ENCODE results near the gene HDAC2.
"Not testable (repeated sequence)": the region's sequence is repeated elsewhere in the genome, so short reads cannot be mapped to it uniquely, and the experiment has no call there.

HDAC2 gene

DNA sequence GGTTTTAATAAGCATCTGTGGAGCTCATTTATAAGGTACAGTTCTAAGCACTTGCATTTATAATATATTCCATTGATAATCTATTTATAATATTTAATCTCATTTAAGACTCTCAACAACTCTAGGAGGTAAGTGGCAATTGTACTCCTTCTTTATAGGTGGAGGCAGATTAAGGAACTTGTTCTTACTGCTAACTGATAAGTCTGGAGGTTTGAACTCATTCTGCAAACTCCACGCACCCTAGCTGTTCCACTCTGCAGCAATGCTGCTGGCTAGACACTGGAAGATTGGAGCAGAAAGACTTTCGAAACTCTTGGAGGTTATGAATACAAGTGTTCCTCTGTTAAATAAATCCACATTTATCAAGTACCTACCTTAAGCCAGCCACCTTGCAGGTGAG lies 793 bp upstream of the HDAC2 start:
- peak in 1 of 14 donors; percentile 44 for DNase-seq

DNA sequence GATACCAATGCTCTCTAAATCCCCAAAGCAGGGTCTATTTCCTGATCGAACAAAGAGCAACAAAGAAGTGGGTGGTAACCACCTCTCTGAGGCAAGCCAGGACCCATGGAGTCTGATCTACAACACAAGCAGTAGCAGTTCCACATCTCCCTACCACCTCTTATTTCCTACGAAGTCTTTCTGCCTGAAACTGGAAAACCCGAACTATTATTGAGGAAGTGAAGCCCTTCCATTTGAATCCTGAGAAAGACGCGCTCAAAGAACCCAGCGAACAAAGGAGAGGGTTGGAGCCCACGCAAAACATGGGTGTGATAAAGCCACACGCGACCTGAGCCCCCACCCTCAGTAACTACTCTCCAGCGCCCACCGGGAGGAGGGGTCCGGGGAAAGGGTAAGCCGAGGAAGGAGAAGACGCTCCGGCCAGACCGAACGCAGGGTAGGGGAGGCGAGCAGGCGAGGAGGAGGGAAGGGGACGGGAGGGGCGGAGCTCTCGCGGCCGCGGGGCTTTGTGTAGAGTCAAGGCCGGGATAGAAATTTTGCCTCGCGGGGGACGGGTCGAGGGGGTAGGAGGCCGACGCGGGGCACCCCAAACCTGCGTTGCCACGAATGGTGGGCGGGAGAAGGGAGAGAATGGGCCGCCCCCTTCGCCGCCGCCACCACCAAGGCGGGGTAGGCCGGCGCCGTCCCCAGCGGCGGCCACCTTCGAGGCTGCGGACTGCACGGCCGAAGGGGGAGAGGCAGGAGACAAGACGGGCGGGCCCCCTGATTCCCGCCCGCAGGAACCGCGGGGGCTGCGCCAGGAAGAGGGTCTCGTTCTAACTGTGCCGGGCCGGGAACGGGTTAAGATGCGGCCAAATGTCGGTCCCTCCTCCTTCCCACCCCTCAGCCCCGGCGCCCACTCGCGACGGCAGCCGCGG lies 802 bp downstream of the HDAC2 start:
- DNase-seq: peak in 12 of 14 donors; percentile 18 to 79 (median 48)

GRCh38 chr6:113968472-113968871 lies 2.5 kb downstream of the HDAC2 start:
- no peak for DNase-seq

DNA sequence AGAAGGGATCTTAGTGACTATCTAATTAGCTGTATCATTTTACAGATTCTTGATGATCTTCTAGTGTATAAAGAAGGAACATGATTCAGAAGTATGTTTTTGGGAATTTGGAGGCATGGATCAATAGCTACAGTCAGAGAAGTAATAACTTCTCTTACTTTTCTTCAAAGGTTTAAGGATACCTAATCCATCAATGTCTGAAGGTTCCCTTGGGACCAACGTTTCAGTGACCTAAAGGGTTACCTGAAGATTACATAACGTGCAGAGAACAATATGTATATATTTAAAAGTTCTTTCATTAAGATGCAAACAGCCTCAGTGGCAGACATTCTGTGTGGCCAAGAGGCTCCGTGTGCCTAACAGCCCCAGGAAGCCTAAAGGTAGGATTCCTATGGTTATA lies 3.2 kb downstream of the HDAC2 start:
- DNase-seq: no peak

- no peak for DNase-seq
These were observed 10.2 kb downstream of the HDAC2 start for GRCh38 chr6:113960795-113961194.

DNA sequence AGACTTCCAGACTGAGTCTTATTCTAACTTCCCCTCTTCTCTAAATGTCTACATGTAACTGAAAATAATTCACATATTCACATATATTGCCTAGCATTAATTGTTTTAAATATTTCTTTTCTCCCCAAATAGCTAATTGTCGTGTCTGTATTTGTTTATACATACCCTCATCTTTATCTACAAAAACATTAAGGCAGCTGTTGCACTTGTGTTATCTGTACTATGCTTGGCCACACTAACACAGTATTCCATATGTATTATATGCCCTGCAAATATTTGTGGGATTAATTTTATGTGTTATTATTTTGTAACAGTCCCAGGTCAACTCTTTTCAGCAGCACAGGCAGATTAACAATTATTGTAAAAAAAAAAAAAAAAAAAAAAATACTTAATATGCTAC lies 11.7 kb downstream of the HDAC2 start:
- DNase-seq: no peak

DNA sequence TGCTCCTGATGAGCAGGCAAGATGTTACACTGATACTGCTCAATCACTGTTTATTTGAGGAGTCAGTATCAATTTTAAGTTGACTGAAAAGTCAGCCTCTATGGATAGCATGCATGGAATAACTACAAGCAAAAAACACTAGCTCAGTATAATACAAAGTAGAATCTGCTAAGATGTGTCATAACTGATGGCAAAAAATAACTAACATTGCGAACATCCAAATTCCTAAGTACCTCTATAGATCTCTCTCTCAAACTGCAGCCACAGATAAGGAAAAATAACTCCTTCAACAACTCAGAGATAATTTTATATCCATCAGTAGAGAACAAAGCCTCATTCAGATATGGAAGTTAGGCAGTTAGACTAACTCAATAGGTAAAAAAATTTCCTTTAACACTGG lies 16.3 kb downstream of the HDAC2 start:
- no peak for DNase-seq

DNA sequence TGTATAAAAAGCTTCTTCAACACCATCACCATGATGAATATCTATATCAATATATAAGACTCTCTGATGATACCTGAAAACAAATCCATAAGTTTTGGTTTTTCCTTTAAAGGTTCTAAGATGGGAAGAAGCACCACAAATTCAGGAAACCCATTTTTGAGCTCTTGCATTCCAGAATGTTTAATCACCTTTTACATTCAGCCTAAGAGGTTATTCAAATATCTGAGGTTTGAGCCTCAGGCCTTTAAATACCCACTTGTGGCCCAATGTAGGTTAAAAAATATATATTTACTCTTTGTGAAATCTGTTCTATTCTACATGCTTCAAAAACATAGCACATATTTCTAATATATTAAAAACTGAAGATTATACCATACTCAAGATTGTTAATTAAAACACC lies 17.6 kb downstream of the HDAC2 start:
- no peak for DNase-seq

DNA sequence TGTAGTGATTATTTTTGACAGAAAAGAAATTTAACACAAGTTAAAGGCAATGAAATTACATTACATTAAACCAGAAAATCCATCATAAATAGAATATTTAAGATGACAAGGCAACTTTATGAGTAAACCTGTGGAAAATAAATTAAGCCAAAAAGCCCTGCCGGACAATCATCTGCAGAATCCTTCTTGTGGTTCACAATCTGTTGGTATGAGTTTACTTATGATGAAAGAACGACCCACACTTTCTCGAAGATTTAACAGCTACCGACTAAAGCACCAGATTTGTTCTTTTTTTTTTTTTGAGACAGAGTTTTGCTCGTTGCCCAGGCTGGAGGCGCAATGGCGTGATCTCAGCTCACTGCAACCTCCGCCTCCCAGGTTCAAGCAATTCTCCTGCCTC lies 21.4 kb downstream of the HDAC2 start:
- no peak for DNase-seq

GRCh38 chr6:113944701-113945100 lies 26.2 kb downstream of the HDAC2 start:
- no peak for DNase-seq

DNA sequence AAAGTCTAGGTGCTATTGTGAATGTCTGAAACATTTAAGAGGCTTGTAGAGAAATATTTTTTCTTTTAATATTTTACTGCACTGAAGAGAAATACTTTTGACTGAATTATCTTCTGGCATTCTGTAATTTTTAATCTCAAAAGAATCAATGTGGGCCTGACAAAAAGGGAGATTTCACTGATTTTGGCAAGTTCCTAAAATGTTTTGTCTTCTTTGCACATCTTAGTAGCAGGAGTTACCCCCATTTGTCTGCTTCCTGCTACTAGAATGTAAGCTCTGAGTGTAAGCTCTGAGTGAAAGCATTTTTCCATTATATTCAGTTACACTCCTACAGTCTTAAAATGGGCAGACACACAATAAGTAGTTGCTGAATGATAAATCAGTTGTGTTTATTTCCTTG lies 31.1 kb downstream of the HDAC2 start:
- no peak for DNase-seq

GRCh38 chr6:113936093-113936934 lies 34.6 kb downstream of the HDAC2 start:
- no peak for DNase-seq

DNA sequence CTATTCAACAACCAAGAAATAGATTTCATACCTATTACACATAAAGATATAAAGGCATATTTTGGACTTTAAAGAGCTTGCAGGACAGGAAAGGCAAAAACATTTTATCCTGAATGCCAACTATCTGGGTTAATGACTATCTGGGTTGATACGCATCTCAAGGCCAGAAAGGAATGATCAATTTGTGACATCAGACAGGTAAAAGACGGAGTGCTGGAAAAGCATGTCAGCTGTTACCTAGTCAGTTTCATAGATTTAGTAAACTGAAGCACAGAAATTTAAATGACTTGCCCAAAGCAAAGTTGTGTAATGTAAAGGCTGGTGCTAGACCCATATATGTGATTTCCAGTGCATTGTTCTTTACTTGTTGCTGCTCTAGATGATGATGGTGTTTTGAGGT lies 36.8 kb downstream of the HDAC2 start:
- no peak for DNase-seq

DNA sequence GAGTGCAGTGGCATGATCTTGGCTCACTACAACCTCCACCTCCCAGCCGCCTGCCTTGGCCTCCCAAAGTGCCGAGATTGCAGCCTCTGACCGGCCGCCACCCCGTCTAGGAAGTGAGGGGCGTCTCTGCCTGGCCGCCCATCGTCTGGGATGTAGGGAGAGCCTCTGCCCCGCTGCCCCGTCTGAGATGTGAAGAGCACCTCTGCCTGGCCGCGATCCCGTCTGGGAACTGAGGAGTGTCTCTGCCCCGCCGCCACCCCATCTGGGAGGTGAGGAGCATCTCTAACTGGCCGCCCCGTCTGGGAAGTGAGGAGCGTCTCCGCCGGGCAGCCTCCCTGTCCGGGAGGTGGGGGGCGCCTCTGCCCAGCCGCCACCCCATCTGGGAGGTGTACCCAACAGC lies 39.0 kb downstream of the HDAC2 start:
- not testable (repeated sequence) for DNase-seq

DNA sequence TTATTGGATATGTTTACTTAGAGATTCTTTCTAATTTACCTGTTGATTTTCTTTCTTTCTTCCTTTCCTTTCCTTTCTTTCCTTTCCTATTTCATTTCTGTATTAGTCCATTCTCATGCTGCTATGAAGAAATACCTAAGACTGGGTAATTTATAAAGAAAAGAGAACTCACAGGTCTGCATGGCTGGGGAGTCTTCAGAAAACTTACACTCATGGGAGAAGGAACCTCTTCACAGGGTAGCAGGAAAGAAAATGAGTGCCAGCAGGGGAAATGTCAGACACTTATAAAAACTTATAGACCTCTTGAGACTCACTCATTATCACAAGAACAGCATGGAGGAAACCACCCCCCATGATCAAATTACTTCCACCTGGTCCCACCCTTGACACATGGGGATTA lies 40.8 kb downstream of the HDAC2 start:
- no peak for DNase-seq

- DNase-seq: no peak
These were observed 43.9 kb downstream of the HDAC2 start for GRCh38 chr6:113927001-113927400.

DNA sequence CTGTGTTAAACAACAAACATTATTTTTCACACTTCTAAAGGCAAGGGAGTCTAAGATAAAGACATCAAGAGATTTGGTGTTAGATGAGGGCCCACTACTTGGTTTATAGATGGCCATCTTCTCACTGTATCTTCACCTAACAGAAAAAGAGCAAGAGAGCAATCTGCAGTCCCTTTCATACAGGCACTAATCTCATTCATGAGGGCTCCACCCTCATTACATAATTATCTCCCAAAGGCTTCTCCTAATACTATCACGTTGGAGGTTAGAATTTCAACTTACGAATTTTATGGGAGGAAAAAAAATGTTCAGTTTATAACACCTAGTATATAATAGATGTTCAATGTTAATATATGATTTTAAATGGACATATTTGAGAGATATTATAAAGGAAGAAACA lies 45.6 kb downstream of the HDAC2 start:
- DNase-seq: no peak

DNA sequence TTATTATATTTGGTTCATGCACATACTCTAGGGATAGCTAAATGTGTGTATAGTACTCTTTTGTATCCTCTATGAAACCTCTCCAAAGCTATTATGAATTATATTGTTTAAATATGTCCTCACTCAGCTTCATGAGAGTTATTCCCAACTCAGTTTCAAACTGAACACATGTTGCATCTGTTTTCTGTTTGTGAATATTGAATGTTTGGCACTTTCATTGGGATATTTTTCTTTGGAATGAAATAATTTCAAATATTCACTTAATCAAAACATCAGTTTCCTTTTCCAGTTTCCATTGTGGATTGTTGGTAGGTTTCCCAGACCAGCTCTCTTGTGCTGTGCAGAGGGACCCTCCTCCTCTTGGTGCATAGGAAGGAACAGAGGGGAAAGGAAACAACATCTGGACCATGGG lies 46.6 kb downstream of the HDAC2 start:
- DNase-seq: no peak

- DNase-seq: no peak
These were observed 47.4 kb downstream of the HDAC2 start for GRCh38 chr6:113923526-113923925.

DNA sequence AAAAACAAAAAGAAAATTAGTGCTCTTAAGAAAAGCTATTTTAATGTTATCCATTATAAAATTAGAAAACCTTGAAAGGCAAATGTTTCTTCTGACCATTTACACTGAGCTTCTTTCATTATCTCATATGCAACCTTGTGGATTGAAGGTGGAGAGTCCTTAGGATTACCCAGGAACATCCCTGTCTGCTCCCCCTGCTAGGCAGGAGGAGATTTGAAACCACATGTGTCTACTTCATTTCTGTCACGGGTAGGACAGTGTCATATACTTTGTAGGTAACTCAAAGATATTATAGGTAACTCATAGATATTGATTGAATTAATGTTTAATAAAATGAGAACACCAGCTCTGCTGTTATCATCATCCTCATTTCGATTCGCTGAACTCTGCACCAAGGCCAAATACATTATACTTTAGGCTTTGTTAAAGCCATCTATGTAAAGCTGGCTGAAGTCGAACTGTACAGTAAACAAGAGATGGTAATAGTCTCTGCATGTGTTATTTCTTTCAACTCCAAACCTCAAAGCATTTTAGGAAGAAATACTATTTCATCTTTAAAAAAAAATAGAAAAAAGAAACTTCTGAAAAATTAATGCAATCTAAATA lies 49.5 kb downstream of the HDAC2 start:
- DNase-seq: no peak

- no peak for DNase-seq
These were observed 50.2 kb downstream of the HDAC2 start for GRCh38 chr6:113920663-113921267.

GRCh38 chr6:113910285-113910684 lies 60.7 kb downstream of the HDAC2 start:
- not testable (repeated sequence) for DNase-seq

Data from C1 segment of cervical spinal cord (tissue), 14 donors.